HFFc6 (cell line): Measurements from ENCODE around the gene PCBD2. TPM values are rescaled to one million over a fixed set of nuclear protein-coding genes. Genes with fewer than 3 reads are reported as not detected.

ENCODE experiments used
- DNase-seq: peaks from one replicate; pipeline ENCODE4 v3.0.0-alpha.2; 2018
- H3K27ac Mint-ChIP-seq: 2 replicates; pipeline ENCODE4 v1.8.0; 2020; ENCODE audit warnings: mild to moderate bottlenecking, mixed read lengths
- H3K27me3 Mint-ChIP-seq: 2 replicates; pipeline ENCODE4 v1.8.0; 2021; ENCODE audit warnings: mild to moderate bottlenecking, moderate library complexity, mixed read lengths; ENCODE audit not compliant: insufficient read depth
- H3K36me3 Mint-ChIP-seq: 2 replicates; pipeline ENCODE4 v1.8.0; 2021; ENCODE audit warnings: low read depth, mixed read lengths
- H3K4me1 Mint-ChIP-seq: 2 replicates; pipeline ENCODE4 v1.8.0; 2020; ENCODE audit warnings: low read depth, mixed read lengths
- H3K4me3 Mint-ChIP-seq: 2 replicates; pipeline ENCODE4 v1.8.0; 2020; ENCODE audit warnings: mild to moderate bottlenecking, moderate library complexity, mixed read lengths
- H3K9me3 Mint-ChIP-seq: 2 replicates; pipeline ENCODE4 v1.8.0; 2020; ENCODE audit warnings: mild to moderate bottlenecking, mixed read lengths
- CTCF ChIP-seq: fragments of 200-600 bp; sonication (generic); IDR thresholded peaks from 2 replicates; pipeline ENCODE4 v1.5.0; 2021; ENCODE audit warnings: antibody characterized with exemption, mild to moderate bottlenecking
- total RNA-seq, 6 experiments: library from RNA; stranded (reverse); fragmentation: NEBNext Ultra II Directional; extraction: Animal tissue kit (Norgen Biotek cat#: 25700); gene quantifications; 2 replicates in 1 of 6; 3 replicates in 5 of 6; pipeline ENCODE4 v1.2.3, GENCODE V29; 2021

Gene PCBD2
- total RNA-seq, 6 experiments from 2014 or later, result 8.6 to 11.4 (median 10.0) TPM

- Mint-ChIP-seq H3K27ac (no peak overlapping the region), H3K36me3 (peaks cover 8% of the 10 kb centered on the region), H3K4me1 (peaks cover 8% of the 10 kb centered on the region), H3K4me3 (no peak overlapping the region; the same call in 1 of the 2 replicates), H3K27me3 (no peaks in the 10 kb centered on the region), H3K9me3 (no peaks in the 10 kb centered on the region)
- no peak for TF ChIP-seq CTCF
- no peak for DNase-seq
Observed at GRCh38 chr5:134920848-134921575, 16.1 kb downstream of the PCBD2 start.

GRCh38 chr5:134932508-134932907 lies 27.6 kb downstream of the PCBD2 start:
- Mint-ChIP-seq H3K36me3 (peaks cover 7% of the 10 kb centered on the region), H3K4me3 (no peak overlapping the region), H3K27ac (no peak overlapping the region), H3K27me3 (no peaks in the 10 kb centered on the region; the same call in 1 of the 2 replicates), H3K9me3 (no peaks in the 10 kb centered on the region), H3K4me1 (peaks cover 6% of the 10 kb centered on the region)
- TF ChIP-seq CTCF, result no peak
- DNase-seq, result no peak

- H3K9me3 Mint-ChIP-seq, result no peaks in the 10 kb centered on the region
- no peak overlapping the region for H3K27ac Mint-ChIP-seq
- H3K4me1 Mint-ChIP-seq, result no peaks in the 10 kb centered on the region; the same call in 1 of the 2 replicates
- TF ChIP-seq CTCF, result no peak
- no peak overlapping the region for H3K4me3 Mint-ChIP-seq
- DNase-seq, result no peak
- H3K36me3 Mint-ChIP-seq, result peaks cover under 1% of the 10 kb centered on the region
- no peaks in the 10 kb centered on the region; the same call in 1 of the 2 replicates for H3K27me3 Mint-ChIP-seq
Observed at GRCh38 chr5:134934202-134934601, 29.3 kb downstream of the PCBD2 start.

GRCh38 chr5:134935711-134936602 lies 31.0 kb downstream of the PCBD2 start:
- Mint-ChIP-seq H3K4me3 (no peak overlapping the region), H3K9me3 (no peaks in the 10 kb centered on the region), H3K4me1 (no peaks in the 10 kb centered on the region), H3K27ac (no peak overlapping the region), H3K27me3 (no peaks in the 10 kb centered on the region; the same call in 1 of the 2 replicates), H3K36me3 (peaks cover under 1% of the 10 kb centered on the region; the same call in 1 of the 2 replicates)
- no peak for DNase-seq
- no peak for TF ChIP-seq CTCF

GRCh38 chr5:134937526-134937925 lies 32.6 kb downstream of the PCBD2 start:
- no peaks in the 10 kb centered on the region; the same call in 1 of the 2 replicates for H3K27me3 Mint-ChIP-seq
- no peak for DNase-seq

More at GRCh38 chr5:134937526-134937925, 32.6 kb downstream of the PCBD2 start:
- Mint-ChIP-seq H3K4me3 (no peak overlapping the region), H3K27ac (no peak overlapping the region), H3K4me1 (no peaks in the 10 kb centered on the region), H3K9me3 (no peaks in the 10 kb centered on the region), H3K36me3 (peaks cover 6% of the 10 kb centered on the region)
- no peak for TF ChIP-seq CTCF
